HG03432 (cell line): ENCODE results near the gene TOP2A.

ENCODE experiments used
- ATAC-seq: cut with Tn5 transposase; IDR thresholded peaks from one replicate; pipeline ENCODE4 v1.9.1; 2021; ENCODE audit warnings: mild to moderate bottlenecking, moderate library complexity; ENCODE audit not compliant: unreplicated experiment

TOP2A gene

GRCh38 chr17:40417609-40418427 lies at the start of gene TOP2A:
Gene TOP2A, minus strand, starts transcription at chr17:40417896. Its CDS starts 105 bp downstream, at chr17:40417791.
- ATAC-seq, result peak; percentile 95

GRCh38 chr17:40467281-40467867 lies 49.7 kb upstream of the TOP2A start:
- no peak for ATAC-seq

GRCh38 chr17:40466298-40466971 lies 48.7 kb upstream of the TOP2A start:
- ATAC-seq, result no peak

DNA sequence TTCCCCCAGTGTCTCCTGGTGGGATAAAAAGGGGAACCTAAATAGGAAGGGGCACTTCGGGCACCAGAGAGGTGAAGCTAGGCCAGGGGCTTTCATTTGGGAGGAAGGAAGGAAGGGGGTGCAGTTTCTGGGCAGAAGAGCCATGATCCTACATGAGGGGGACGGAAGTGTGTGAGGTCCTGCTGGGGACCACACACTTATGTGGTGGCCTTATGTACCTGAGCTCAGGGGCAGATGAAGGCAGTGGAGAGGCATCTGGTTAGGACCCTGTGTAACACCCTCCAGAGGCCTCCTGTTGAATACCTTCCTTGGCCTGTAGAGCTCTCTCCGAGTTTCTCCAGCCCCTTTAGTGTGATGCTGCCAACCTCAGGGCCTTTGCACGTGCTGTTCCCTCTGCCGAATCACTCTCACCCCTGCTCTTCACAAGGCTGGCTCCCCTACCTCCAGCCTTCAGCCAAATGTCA lies 46.7 kb upstream of the TOP2A start:
- ATAC-seq, result no peak

- no peak for ATAC-seq
Measured at GRCh38 chr17:40463122-40463550, 45.4 kb upstream of the TOP2A start.

DNA sequence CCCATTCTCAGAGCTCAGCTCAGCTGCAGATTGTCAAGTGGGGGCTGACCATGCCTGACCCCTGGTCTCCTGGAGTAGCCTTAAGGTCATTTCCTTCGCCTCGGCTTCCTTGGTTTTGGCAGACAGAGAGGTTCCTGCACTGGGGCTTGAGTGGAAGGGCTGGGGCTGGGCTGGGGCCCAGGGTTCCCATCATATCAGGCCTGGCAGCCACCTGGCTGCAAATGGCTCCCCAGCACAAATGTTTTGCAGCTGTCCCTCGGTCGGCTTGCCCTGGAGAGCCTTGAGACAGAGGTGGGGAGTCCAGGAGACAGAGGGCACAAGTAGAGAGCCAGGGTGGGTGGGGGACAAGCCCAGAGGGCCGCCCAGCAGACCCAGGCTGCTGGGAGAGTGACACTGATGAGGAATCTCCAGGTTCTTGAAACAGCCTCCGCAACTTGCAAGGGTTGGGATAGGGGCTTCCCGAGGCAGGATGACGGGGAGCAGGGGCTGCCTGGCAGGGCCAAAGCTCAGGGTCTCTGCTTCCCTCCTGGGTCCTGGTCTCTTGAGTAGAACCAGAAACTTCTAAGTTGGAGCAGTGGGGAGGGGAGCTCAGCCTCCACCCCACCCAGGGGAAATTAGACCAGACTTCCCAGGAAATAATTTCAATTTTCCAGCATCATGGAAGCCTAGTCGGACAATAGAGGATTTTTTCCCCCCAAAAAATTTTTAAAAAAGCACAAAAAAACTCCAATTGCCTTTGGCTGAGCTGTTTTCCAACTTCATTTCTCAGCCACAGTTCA lies 44.8 kb upstream of the TOP2A start:
- ATAC-seq, result no peak

GRCh38 chr17:40461732-40462342 lies 44.1 kb upstream of the TOP2A start:
- no peak for ATAC-seq

DNA sequence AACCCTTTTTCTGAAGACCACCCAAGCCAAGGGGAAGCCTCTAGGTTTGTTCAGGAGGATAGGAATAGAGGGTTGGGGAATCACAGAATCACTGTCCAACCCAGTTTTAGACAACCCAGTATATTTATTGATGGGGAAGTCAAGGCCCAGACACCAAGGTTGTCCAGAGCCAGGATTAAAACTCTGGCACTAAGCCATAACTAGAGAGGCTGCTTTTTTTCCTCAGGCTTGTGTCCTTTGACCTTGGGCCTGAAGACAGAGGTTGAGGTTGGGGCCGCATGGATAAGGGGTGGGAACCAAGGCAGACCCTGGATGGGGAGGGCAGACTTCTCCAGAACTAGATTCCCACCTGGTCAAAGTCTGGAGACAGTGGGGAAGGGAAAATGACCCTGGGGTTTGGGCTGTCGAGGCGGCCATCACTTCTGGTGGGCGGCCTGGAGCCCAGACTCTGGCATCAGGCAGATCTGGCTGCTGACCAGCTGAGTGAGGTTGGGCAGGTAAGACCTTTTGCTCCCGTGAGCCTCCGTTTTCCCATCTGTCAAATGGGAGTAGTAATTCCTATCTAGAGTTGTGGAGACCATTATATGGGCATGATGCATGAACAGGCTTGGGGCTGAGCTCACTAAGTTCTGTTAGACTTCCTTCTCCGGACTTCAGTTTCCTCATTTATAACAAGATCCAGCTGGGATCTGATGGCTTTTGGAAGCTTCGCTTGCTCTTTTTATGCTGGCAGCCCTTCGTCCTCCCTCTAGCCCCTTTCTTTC lies 43.5 kb upstream of the TOP2A start:
- ATAC-seq, result no peak

GRCh38 chr17:40460604-40460967 lies 42.9 kb upstream of the TOP2A start:
- ATAC-seq, result no peak

DNA sequence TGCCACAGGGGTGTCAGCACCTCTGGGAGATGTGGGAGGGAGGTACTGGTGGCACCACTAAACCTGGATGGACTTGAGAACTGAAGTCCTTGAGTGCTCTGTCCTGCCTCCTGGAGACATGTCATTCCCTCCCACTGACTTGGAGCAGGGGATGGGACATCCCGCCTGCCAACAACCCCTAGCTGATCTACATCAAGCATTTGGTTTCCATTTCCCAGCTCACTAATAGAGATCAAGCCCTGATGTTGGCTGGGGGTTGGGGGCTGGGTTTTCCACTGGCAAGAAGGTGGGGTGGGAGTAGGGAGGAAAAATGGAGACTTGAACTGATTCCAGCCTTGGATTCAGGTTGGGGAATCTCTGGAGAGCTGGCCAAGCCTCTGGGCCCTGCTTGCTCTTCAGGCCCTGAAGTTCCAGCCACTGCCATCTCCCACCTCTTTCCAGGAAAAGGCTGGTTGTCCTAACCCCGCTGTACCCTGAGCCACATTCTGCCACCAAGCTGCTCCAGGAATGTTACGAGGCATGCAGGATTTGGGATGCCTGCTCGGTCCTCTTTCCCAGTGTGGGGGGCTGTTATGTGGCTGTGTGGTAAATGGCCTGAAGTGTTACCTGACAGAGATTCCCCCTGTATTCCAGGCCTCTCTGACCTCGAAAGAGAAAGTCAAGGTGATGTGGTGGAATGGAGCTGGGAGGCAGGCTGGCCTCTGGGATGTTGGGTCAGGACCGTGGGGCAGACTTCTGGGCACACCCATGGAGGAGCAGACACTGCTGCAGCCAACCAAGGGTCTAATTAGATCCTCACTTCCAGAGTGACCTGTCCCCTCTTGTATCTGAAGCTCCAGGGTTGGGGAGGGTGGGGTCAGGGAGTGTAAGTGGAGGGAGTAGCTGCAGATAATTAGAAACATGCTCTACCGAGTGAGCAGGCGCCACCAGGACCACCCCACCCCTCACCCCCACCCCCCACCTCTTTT lies 42.2 kb upstream of the TOP2A start:
- ATAC-seq, result no peak

DNA sequence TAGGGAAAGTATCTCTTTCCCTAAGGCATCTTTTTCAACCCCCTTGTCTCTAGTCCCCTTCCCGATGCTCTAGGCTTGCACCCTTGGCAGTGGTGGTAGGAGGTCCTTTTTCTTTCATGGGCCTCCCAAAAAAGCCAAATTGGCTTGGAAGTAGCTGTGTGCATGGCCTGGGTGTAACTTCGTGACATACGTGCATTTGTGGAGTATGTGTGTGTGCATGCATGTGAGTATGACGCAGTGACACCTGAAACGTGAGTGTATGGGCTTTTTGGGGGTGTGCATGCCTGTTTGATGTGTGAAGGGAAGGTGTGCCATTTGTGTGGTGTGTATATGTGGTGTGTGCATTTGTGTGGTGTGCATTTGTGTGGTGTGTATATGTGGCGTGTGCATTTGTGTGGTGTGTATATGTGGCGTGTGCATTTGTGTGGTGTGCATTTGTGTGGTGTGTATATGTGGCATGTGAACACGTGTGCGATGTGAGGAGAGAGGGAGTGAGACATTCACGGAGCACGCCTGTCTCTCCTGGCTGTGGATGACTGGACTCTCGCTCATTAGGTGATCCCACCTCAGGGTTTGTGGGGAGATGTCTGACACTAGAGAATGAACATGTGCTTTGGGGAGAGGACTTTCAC lies 41.3 kb upstream of the TOP2A start:
- no peak for ATAC-seq

DNA sequence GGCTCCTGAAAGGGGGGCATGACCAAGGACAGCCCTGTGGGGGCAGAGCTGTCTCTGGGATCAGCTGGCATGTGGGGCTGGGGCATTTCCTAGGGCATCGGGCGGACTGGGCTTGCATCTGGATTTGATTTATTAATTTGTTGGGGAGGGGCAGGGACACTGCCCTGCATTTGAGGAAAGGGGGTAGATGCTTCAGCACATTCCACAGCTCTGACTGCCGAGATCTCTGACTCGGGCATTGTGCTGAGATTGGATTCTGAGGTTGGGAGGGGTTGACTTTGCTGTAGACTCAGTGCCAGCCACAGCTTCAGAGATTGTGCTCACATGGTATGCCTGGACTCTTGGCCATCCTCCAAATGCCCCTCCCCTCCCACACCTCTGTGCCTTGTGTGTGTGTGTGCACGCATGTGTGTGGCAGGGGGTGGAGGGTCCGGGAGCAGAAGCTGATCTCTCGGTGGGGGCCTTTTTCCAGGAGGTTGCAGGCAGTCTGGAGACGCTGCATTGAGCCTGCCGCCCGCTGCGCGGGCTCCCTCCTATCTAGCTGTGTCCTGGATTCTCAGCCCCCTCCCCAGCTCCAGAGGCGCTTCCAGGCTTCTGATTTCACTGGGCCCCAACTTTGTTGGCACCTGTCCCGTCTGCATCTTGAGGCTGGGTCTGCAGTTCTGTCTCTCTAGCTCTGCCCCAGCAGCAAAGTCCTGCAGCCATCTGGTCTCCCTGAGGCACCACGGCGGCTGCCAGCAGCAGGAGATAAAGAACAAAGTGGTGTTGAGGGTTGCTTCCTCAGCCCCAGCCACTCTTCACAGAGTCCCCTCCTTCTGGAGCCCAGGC lies 40.5 kb upstream of the TOP2A start:
- ATAC-seq, result no peak

DNA sequence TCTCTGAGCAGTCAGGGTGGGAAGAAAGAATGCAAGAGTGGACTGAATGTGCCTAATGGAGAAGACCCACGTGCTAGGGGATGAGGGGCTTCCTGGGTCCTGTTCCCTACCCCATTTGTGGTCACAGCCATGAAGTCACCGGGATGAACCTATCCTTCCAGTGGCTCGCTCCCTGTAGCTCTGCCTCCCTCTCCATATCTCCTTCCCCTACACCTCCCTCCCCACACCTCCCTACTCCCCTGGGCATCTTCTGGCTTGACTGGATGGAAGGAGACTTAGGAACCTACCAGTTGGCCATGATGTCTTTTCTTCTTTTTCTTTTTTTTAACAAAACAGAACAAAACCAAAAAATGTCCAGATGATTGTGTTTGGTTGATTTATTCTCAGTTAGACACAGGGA lies 39.7 kb upstream of the TOP2A start:
- ATAC-seq, result no peak

- no peak for ATAC-seq
Measured at GRCh38 chr17:40456396-40456951, 38.8 kb upstream of the TOP2A start.

GRCh38 chr17:40454613-40454995 lies 36.9 kb upstream of the TOP2A start:
- no peak for ATAC-seq

- ATAC-seq, result no peak
Measured at GRCh38 chr17:40453881-40454612, 36.4 kb upstream of the TOP2A start.
